MM.1S (cell line): Measurements from ENCODE around the gene SPOP.

Source experiments
- DNase-seq: peaks from one replicate; pipeline ENCODE4 v3.0.0-alpha.2; 2015
- H2AFZ ChIP-seq: fragments of 300-600 bp; sonication (generic); 2 replicates; pipeline ENCODE4 v1.6.0; 2016; ENCODE audit warnings: antibody characterized with exemption, low read length
- H3F3A ChIP-seq: fragments of 300-600 bp; sonication (generic); 2 replicates; pipeline ENCODE4 v1.6.1; 2016; ENCODE audit warnings: mild to moderate bottlenecking, antibody characterized with exemption, low read length, moderate library complexity, mixed read lengths; ENCODE audit not compliant: insufficient read depth
- H3K27ac ChIP-seq: fragments of 300-600 bp; sonication (generic); 2 replicates; pipeline ENCODE4 v1.5.1; 2016; ENCODE audit warnings: mild to moderate bottlenecking, low read length
- H3K27me3 ChIP-seq: fragments of 300-600 bp; sonication (generic); replicated peaks from 2 replicates; pipeline ENCODE4 v1.6.0; 2016; ENCODE audit warnings: low read length; ENCODE audit not compliant: insufficient read depth
- H3K36me3 ChIP-seq: fragments of 300-600 bp; sonication (generic); replicated peaks from 2 replicates; pipeline ENCODE4 v1.6.1; 2016; ENCODE audit warnings: mild to moderate bottlenecking, low read length, mixed read lengths; ENCODE audit not compliant: insufficient read depth
- H3K4me1 ChIP-seq: fragments of 300-600 bp; sonication (generic); 2 replicates; pipeline ENCODE4 v1.6.1; 2016; ENCODE audit warnings: low read length, mixed read lengths
- H3K4me2 ChIP-seq: fragments of 300-600 bp; sonication (generic); 2 replicates; pipeline ENCODE4 v1.6.0; 2016; ENCODE audit warnings: low read depth, low read length
- H3K4me3 ChIP-seq: fragments of 300-600 bp; sonication (generic); 2 replicates; pipeline ENCODE4 v1.5.1; 2016; ENCODE audit warnings: low read length, mixed read lengths
- H3K79me2 ChIP-seq: fragments of 300-600 bp; sonication (generic); 2 replicates; pipeline ENCODE4 v1.6.1; 2016; ENCODE audit warnings: mixed run types, low read length, mixed read lengths
- H3K9ac ChIP-seq: fragments of 300-600 bp; sonication (generic); 2 replicates; pipeline ENCODE4 v1.6.1; 2016; ENCODE audit warnings: low read length, mixed read lengths
- H3K9me2 ChIP-seq: fragments of 300-600 bp; sonication (generic); replicated peaks from 2 replicates; pipeline ENCODE4 v1.6.1; 2016; ENCODE audit warnings: mild to moderate bottlenecking, low read length, mixed read lengths; ENCODE audit not compliant: insufficient read depth
- H3K9me3 ChIP-seq: fragments of 300-600 bp; sonication (generic); replicated peaks from 2 replicates; pipeline ENCODE4 v1.6.1; 2016; ENCODE audit warnings: mild to moderate bottlenecking, low read length, mixed read lengths; ENCODE audit not compliant: insufficient read depth
- H4K20me1 ChIP-seq: fragments of 300-600 bp; sonication (generic); 2 replicates; pipeline ENCODE4 v1.6.1; 2016; ENCODE audit warnings: mild to moderate bottlenecking, low read length, moderate library complexity, mixed read lengths; ENCODE audit not compliant: insufficient read depth
- EZH2 ChIP-seq: fragments of 300-600 bp; sonication (generic); optimal IDR thresholded peaks from 2 replicates; pipeline ENCODE3; 2017; ENCODE audit warnings: low read depth, mild to moderate bottlenecking, antibody characterized with exemption, low read length, mixed read lengths
- EZH2phosphoT487 ChIP-seq: fragments of 300-600 bp; sonication (generic); IDR thresholded peaks from 2 replicates; pipeline ENCODE4 v1.6.1; 2018; ENCODE audit warnings: antibody characterized with exemption, low read length
- TF ChIP-seq, protein P1 (sequence below): fragments of 300-600 bp; sonication (generic); IDR thresholded peaks from 2 replicates; pipeline ENCODE4 v1.5.1; 2016; ENCODE audit warnings: antibody characterized with exemption, low read length, mixed read lengths

SPOP gene

DNA sequence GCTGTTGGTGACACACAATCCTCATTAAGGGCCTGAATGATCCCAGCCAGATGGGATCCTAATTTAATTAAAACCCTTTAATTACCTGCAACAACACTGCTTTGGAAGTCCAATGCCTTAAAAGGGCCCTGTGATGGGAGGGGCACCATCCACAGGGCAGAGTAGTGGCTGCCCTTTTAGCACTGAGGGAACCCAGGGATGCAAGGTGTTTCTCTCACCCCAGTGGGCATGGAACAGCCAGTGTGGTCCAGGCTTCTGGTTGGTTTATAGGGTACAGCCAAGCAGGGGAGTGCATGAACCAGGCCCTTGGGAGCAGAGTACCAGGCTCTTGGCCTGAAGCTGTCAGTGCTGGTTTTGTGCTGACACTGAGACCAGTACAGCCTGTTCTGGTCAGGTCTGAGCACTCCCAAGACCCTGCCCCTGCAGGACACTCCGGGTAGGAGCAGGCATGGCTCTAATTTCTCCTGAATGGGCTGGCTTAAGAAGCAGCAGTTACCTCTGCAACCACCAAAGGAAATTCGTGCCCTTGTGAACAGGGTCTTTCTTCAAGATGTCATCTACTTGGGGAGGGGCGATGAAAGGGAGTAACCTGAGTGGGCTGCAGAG is 92.4 kb downstream of the SPOP start:
- Histone ChIP-seq H3K79me2 (no peaks in the 10 kb centered on the region), H3K9me2 (no peaks in the 10 kb centered on the region)

DNA sequence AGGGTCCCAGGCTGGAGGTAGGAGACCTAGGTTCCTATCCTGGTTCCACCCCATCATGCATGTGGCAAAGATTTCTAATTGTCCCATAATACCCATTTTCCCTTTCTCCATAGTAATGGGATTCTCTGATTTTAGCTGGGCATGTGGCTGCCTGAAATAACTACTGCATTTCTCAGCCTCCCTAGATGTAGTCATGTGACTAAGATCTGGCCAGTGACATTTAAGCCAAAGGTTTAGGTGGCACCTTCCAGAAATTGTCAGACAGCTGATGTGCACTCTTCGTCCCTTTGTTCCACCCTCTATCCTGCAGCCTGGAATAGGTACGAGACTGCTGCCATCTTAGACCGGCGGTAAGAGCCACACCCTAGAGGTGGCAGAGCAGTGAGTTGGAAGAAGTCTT is 94.0 kb downstream of the SPOP start:
- Histone ChIP-seq H3K4me2 (no peak overlapping the region), H3K4me1 (no peaks in the 10 kb centered on the region), H3F3A (no peaks in the 10 kb centered on the region; the same call in 1 of the 2 replicates), H4K20me1 (no peaks in the 10 kb centered on the region), H3K9me3 (no peaks in the 10 kb centered on the region), H3K9ac (no peak overlapping the region), H3K27me3 (no peaks in the 10 kb centered on the region), H3K9me2 (no peaks in the 10 kb centered on the region), H3K27ac (no peak overlapping the region), H3K4me3 (no peak overlapping the region), H3K36me3 (no peaks in the 10 kb centered on the region), H2AFZ (no peak overlapping the region), H3K79me2 (no peaks in the 10 kb centered on the region)
- TF ChIP-seq EZH2phosphoT487 = no peak
- no peak for TF ChIP-seq EZH2
- TF ChIP-seq, protein P1, sequence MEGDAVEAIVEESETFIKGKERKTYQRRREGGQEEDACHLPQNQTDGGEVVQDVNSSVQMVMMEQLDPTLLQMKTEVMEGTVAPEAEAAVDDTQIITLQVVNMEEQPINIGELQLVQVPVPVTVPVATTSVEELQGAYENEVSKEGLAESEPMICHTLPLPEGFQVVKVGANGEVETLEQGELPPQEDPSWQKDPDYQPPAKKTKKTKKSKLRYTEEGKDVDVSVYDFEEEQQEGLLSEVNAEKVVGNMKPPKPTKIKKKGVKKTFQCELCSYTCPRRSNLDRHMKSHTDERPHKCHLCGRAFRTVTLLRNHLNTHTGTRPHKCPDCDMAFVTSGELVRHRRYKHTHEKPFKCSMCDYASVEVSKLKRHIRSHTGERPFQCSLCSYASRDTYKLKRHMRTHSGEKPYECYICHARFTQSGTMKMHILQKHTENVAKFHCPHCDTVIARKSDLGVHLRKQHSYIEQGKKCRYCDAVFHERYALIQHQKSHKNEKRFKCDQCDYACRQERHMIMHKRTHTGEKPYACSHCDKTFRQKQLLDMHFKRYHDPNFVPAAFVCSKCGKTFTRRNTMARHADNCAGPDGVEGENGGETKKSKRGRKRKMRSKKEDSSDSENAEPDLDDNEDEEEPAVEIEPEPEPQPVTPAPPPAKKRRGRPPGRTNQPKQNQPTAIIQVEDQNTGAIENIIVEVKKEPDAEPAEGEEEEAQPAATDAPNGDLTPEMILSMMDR = no peak
- no peak for DNase-seq

More for the DNA sequence above, 92.4 kb downstream of the SPOP start:
- H3K36me3 ChIP-seq = no peaks in the 10 kb centered on the region
- H3K27me3 ChIP-seq = no peaks in the 10 kb centered on the region
- H3K9ac ChIP-seq = no peak overlapping the region
- DNase-seq = no peak
- no peak overlapping the region for H3K27ac ChIP-seq
- no peak overlapping the region for H3K4me2 ChIP-seq
- no peaks in the 10 kb centered on the region for H3K4me1 ChIP-seq
- no peaks in the 10 kb centered on the region; the same call in 1 of the 2 replicates for H3F3A ChIP-seq
- H2AFZ ChIP-seq = no peak overlapping the region
- no peaks in the 10 kb centered on the region for H4K20me1 ChIP-seq
- H3K4me3 ChIP-seq = no peak overlapping the region
- TF ChIP-seq, protein P1 = no peak
- TF ChIP-seq EZH2 (no peak), EZH2phosphoT487 (no peak)
- no peaks in the 10 kb centered on the region for H3K9me3 ChIP-seq

DNA sequence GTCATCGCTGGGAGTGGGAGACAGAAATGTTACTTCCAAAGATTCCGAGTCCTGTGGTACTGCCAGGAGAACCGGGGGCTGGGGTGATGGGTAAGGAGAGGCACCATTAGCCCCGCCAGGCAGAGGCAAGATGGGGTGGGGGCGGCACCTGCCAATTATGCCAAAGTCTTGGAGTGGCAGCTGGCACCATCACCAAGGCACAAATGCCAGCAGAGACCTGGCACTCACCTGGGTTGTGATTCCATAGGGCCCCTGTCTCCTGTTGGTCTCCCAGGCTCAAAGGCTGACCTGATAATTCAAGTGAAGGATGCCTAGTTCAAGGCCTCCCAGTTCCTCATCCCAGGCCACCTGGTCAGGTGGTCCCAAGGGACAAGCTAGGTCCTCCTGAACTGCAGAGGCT is 94.7 kb downstream of the SPOP start:
- H4K20me1 ChIP-seq = no peaks in the 10 kb centered on the region
- no peaks in the 10 kb centered on the region; the same call in 1 of the 2 replicates for H3F3A ChIP-seq
- no peak overlapping the region for H2AFZ ChIP-seq
- H3K79me2 ChIP-seq = no peaks in the 10 kb centered on the region
- DNase-seq = no peak
- H3K4me2 ChIP-seq = no peak overlapping the region
- H3K36me3 ChIP-seq = no peaks in the 10 kb centered on the region
- H3K4me1 ChIP-seq = no peaks in the 10 kb centered on the region
- H3K9ac ChIP-seq = no peak overlapping the region
- H3K27me3 ChIP-seq = no peaks in the 10 kb centered on the region
- no peak overlapping the region for H3K27ac ChIP-seq
- H3K4me3 ChIP-seq = no peak overlapping the region
- no peaks in the 10 kb centered on the region for H3K9me3 ChIP-seq
- no peaks in the 10 kb centered on the region for H3K9me2 ChIP-seq
- TF ChIP-seq, protein P1 = no peak
- TF ChIP-seq EZH2phosphoT487 (no peak), EZH2 (no peak)
